Osteocyte (in vitro differentiated cells): ENCODE data around the gene TRABD2A. TPM values are rescaled to one million over a fixed set of nuclear protein-coding genes. Genes with fewer than 3 reads are reported as not detected.
"Not testable (repeated sequence)": the region's sequence is repeated elsewhere in the genome, so short reads cannot be mapped to it uniquely, and the experiment has no call there.

Experiments used
- DNase-seq: peaks from one replicate; pipeline ENCODE4 v3.0.0; 2021; ENCODE audit warnings: mixed read lengths; ENCODE audit not compliant: unreplicated experiment; ENCODE audit errors: extremely low spot score
- H3K27ac Mint-ChIP-seq: one replicate; pipeline ENCODE4 v1.8.0; 2021; ENCODE audit warnings: mild to moderate bottlenecking, mixed read lengths; ENCODE audit not compliant: unreplicated experiment
- H3K27me3 Mint-ChIP-seq: one replicate; pipeline ENCODE4 v1.8.0; 2021; ENCODE audit warnings: mixed read lengths; ENCODE audit not compliant: unreplicated experiment
- H3K36me3 Mint-ChIP-seq: one replicate; pipeline ENCODE4 v1.8.0; 2021; ENCODE audit warnings: mixed read lengths; ENCODE audit not compliant: unreplicated experiment
- H3K4me1 Mint-ChIP-seq: one replicate; pipeline ENCODE4 v1.8.0; 2021; ENCODE audit warnings: mixed read lengths; ENCODE audit not compliant: unreplicated experiment
- H3K4me3 Mint-ChIP-seq: one replicate; pipeline ENCODE4 v1.8.0; 2021; ENCODE audit warnings: mild to moderate bottlenecking, moderate library complexity, mixed read lengths; ENCODE audit not compliant: unreplicated experiment
- H3K9me3 Mint-ChIP-seq: one replicate; pipeline ENCODE4 v1.8.0; 2021; ENCODE audit warnings: mixed read lengths; ENCODE audit not compliant: unreplicated experiment
- CTCF ChIP-seq: fragments of 200-600 bp; sonication (generic); IDR thresholded peaks from 2 replicates; pipeline ENCODE4 v1.5.0; 2021; ENCODE audit warnings: antibody characterized with exemption, mild to moderate bottlenecking, moderate library complexity
- total RNA-seq: library from RNA; stranded (reverse); gene quantifications from 2 replicates; pipeline ENCODE4 v1.2.1, GENCODE V29; 2021

The TRABD2A gene
- total RNA-seq, 1 donor from 2014 or later = 0.99 TPM

GRCh38 chr2:84924173-84925106 lies 43.6 kb upstream of the TRABD2A start:
- no peak overlapping the region for H3K27ac Mint-ChIP-seq
- no peak for TF ChIP-seq CTCF
- H3K4me1 Mint-ChIP-seq = peaks cover 28% of the 10 kb centered on the region
- no peak for DNase-seq
- H3K9me3 Mint-ChIP-seq = no peaks in the 10 kb centered on the region
- no peaks in the 10 kb centered on the region for H3K27me3 Mint-ChIP-seq
- H3K4me3 Mint-ChIP-seq = no peak overlapping the region
- H3K36me3 Mint-ChIP-seq = no peaks in the 10 kb centered on the region

GRCh38 chr2:84923009-84923408 lies 42.1 kb upstream of the TRABD2A start:
- no peak for DNase-seq
- Mint-ChIP-seq H3K36me3 (no peaks in the 10 kb centered on the region), H3K27ac (no peak overlapping the region)

GRCh38 chr2:84919885-84920580 lies 39.1 kb upstream of the TRABD2A start:
- peaks cover 19% of the 10 kb centered on the region for H3K4me1 Mint-ChIP-seq
- H3K27me3 Mint-ChIP-seq = no peaks in the 10 kb centered on the region
- no peaks in the 10 kb centered on the region for H3K36me3 Mint-ChIP-seq
- peak overlapping the region; percentile 45 for H3K4me3 Mint-ChIP-seq
- H3K27ac Mint-ChIP-seq = peak overlapping the region; percentile 98
- DNase-seq = peak; percentile 86
- no peaks in the 10 kb centered on the region for H3K9me3 Mint-ChIP-seq
- no peak for TF ChIP-seq CTCF

More at GRCh38 chr2:84923009-84923408, 42.1 kb upstream of the TRABD2A start:
- H3K27me3 Mint-ChIP-seq = no peaks in the 10 kb centered on the region
- no peaks in the 10 kb centered on the region for H3K9me3 Mint-ChIP-seq
- TF ChIP-seq CTCF = no peak
- no peak overlapping the region for H3K4me3 Mint-ChIP-seq
- peaks cover 35% of the 10 kb centered on the region for H3K4me1 Mint-ChIP-seq

GRCh38 chr2:84918430-84918829 lies 37.5 kb upstream of the TRABD2A start:
- Mint-ChIP-seq H3K36me3 (no peaks in the 10 kb centered on the region), H3K9me3 (no peaks in the 10 kb centered on the region), H3K27ac (peak overlapping the region; percentile 98), H3K27me3 (no peaks in the 10 kb centered on the region), H3K4me1 (peaks cover 19% of the 10 kb centered on the region), H3K4me3 (no peak overlapping the region)
- no peak for TF ChIP-seq CTCF
- no peak for DNase-seq

GRCh38 chr2:84917821-84918220 lies 36.9 kb upstream of the TRABD2A start:
- not testable (repeated sequence) for H3K9me3 Mint-ChIP-seq
- H3K27ac Mint-ChIP-seq = peak overlapping the region; percentile 98

GRCh38 chr2:84915675-84916074 lies 34.8 kb upstream of the TRABD2A start:
- not testable (repeated sequence) for H3K36me3 Mint-ChIP-seq, H3K27me3 Mint-ChIP-seq, H3K4me3 Mint-ChIP-seq, H3K9me3 Mint-ChIP-seq, H3K27ac Mint-ChIP-seq
- H3K4me1 Mint-ChIP-seq = peaks cover 19% of the 10 kb centered on the region
- peak; percentile 67 for DNase-seq

More at GRCh38 chr2:84917821-84918220, 36.9 kb upstream of the TRABD2A start:
- DNase-seq, H3K4me3 Mint-ChIP-seq, H3K36me3 Mint-ChIP-seq, H3K27me3 Mint-ChIP-seq: not testable (repeated sequence)
- peaks cover 19% of the 10 kb centered on the region for H3K4me1 Mint-ChIP-seq
